ENCODE results near the gene FMN2.

- TF ChIP-seq POLR2A (IDR thresholded peaks at IDR 0.05) (no peak), CTCF (IDR thresholded peaks at IDR 0.05) (no peak), POLR2AphosphoS5 (IDR thresholded peaks at IDR 0.05) (no peak)
These were observed 61.1 kb downstream of the FMN2 start for GRCh38 chr1:240152611-240153297.
